GM12878 (cell line): ENCODE measurements around the gene CIRBP. TPM values are rescaled to one million over a fixed set of nuclear protein-coding genes. Genes with fewer than 3 reads are reported as not detected.
A peak's percentile ranks its signal among the peaks of the same experiment; 100 is the strongest.

ENCODE experiments used
- CBX3 ChIP-seq: fragments of 200-600 bp; sonication (generic); IDR thresholded peaks from 2 replicates; pipeline ENCODE4 v1.6.1; 2016; ENCODE audit warnings: low read depth, borderline replicate concordance
- CHD1 ChIP-seq: IDR thresholded peaks from 2 replicates; pipeline ENCODE4 v1.6.1; 2012; ENCODE audit warnings: low read depth, low read length, improper control_type of control experiment
- FOXM1 ChIP-seq: IDR thresholded peaks from 2 replicates; pipeline ENCODE4 v1.6.1; 2012; ENCODE audit warnings: low read depth, mild to moderate bottlenecking, inconsistent platforms, low read length, moderate library complexity
- NFYB ChIP-seq: IDR thresholded peaks from 2 replicates; pipeline ENCODE4 v1.6.1; 2011; ENCODE audit warnings: low read depth, mild to moderate bottlenecking, low read length, improper control_type of control experiment, moderate library complexity; ENCODE audit not compliant: insufficient read depth
- PKNOX1 ChIP-seq: fragments of 450-650 bp; IDR thresholded peaks from 2 replicates; pipeline ENCODE4 v1.6.1; 2016; ENCODE audit warnings: mild to moderate bottlenecking
- RAD21 ChIP-seq: IDR thresholded peaks from 2 replicates; pipeline ENCODE4 v1.6.1; 2011; ENCODE audit warnings: mild to moderate bottlenecking, low read depth, low read length, moderate library complexity; ENCODE audit not compliant: insufficient read depth
- RB1 ChIP-seq: fragments of 450-650 bp; formaldehyde crosslinking; IDR thresholded peaks from 2 replicates; pipeline ENCODE4 v1.6.1; 2017; ENCODE audit warnings: mild to moderate bottlenecking, borderline replicate concordance
- RELB ChIP-seq: fragments of 450-650 bp; IDR thresholded peaks from 2 replicates; pipeline ENCODE4 v1.6.1; 2017; ENCODE audit warnings: low read depth, mild to moderate bottlenecking, moderate library complexity
- RFX5 ChIP-seq: IDR thresholded peaks from 2 replicates; pipeline ENCODE4 v1.6.1; 2011; ENCODE audit warnings: low read depth, low read length, improper control_type of control experiment
- SRF ChIP-seq, 2 experiments: IDR thresholded peaks; 2 replicates each; pipeline ENCODE4 v1.6.1; 2011; ENCODE audit warnings: low read depth in 2 of 2, low read length in 2 of 2, mild to moderate bottlenecking in 1 of 2, moderate library complexity in 1 of 2
- STAT1 ChIP-seq: fragments of 450-650 bp; conservative IDR thresholded peaks from 2 replicates; pipeline ENCODE4 v1.6.1; 2014; ENCODE audit warnings: antibody characterized with exemption, mild to moderate bottlenecking
- SUPT20H ChIP-seq: IDR thresholded peaks from 2 replicates; pipeline ENCODE4 v1.6.1; 2011; ENCODE audit warnings: low read depth, mild to moderate bottlenecking, low read length, moderate library complexity, borderline replicate concordance; ENCODE audit not compliant: control insufficient read depth
- SUZ12 ChIP-seq: fragments of 200-600 bp; sonication (generic); IDR thresholded peaks from one replicate; pipeline ENCODE4 v1.6.1; 2018; ENCODE audit warnings: antibody characterized with exemption, mild to moderate bottlenecking; ENCODE audit not compliant: unreplicated experiment
- TCF3 ChIP-seq: IDR thresholded peaks from 2 replicates; pipeline ENCODE4 v1.6.1; 2012; ENCODE audit warnings: low read depth, mild to moderate bottlenecking, low read length, borderline replicate concordance; ENCODE audit not compliant: insufficient read depth
- USF1 ChIP-seq: IDR thresholded peaks from 2 replicates; pipeline ENCODE4 v1.6.1; 2011; ENCODE audit warnings: borderline replicate concordance, low read depth, mild to moderate bottlenecking, moderate library complexity, mixed read lengths, low read length; ENCODE audit not compliant: insufficient read depth; ENCODE audit errors: extremely low read length
- ZBTB4 ChIP-seq: fragments of 450-650 bp; formaldehyde crosslinking; IDR thresholded peaks from 2 replicates; pipeline ENCODE4 v1.4.0; 2022; ENCODE audit warnings: mild to moderate bottlenecking, moderate library complexity
- ZNF24 ChIP-seq: fragments of 450-650 bp; IDR thresholded peaks from 2 replicates; pipeline ENCODE4 v1.6.1; 2017; ENCODE audit warnings: antibody characterized with exemption, mild to moderate bottlenecking
- polyA plus RNA-seq, 11 experiments: library from polyadenylated mRNA; depleted of rRNA in 4 of 11; unstranded in 6 of 11; stranded (reverse) in 5 of 11; fragments of >200 nt; fragmentation: Nextera tagmentation in 4 of 11; fragmentation: Illumina TruSeq in 1 of 11; extraction: Ambion mirVana in 4 of 11; extraction: Trizol in 1 of 11; gene quantifications; 1 replicate in 1 of 11; 2 replicates in 10 of 11; pipeline versions ENCODE4 v1.2.1 to v1.2.3, GENCODE V29; 2011 to 2016; ENCODE audit warnings: inconsistent platforms in 2 of 11, missing spikeins in 2 of 11, low read depth in 1 of 11
- total RNA-seq, 4 experiments: library from RNA; depleted of rRNA in 3 of 4; stranded (reverse); fragments of >200 nt in 3 of 4; fragmentation: Illumina TruSeq in 1 of 4; extraction: Trizol in 1 of 4; gene quantifications; 2 replicates each; pipeline versions ENCODE4 v1.2.1 to v1.2.3, GENCODE V29; 2013 to 2021
- TF ChIP-seq, protein P1 (sequence below): IDR thresholded peaks from 2 replicates; pipeline ENCODE4 v1.6.1; 2012; ENCODE audit warnings: low read depth, low read length, improper control_type of control experiment

CIRBP gene
- total and polyA plus RNA-seq, 10 of the 15 experiments (the other 5 are each of a cell fraction or from before 2014, with no cell fraction given), result 27.6 to 335 (median 229) TPM

DNA sequence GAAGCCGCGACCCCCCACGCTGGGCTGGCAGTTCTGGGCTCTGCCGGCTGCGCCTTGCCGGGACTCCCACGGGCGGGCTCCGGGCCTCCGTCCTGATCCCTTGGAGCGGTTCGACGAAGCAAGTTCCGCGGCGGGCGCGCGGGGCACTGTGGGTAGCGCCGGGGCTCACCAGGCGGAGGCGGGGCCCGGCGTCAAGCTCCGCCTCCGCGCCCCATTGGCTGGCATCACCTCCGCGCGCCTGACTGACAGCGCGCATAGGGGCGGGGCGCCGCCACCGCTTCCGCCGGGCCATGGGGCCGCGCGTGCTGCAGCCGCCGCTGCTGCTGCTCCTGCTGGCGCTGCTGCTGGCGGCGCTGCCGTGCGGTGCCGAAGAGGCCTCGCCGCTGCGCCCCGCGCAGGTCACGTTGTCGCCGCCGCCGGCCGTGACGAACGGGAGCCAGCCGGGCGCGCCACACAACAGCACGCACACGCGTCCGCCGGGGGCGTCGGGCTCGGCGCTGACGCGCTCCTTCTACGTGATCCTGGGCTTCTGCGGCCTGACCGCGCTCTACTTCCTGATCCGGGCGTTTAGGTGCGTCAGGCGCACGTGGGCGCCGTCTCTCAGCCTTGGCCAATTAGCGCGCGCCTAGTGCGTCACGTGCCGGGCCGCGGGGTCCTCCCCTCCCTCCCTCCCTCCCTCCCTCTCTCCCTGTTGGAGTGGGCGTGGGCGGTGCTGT lies 6.3 kb downstream of the CIRBP start, which contains the start of gene FAM174C (continued):
- TF ChIP-seq ZBTB4 (no peak), CBX3 (no peak), RAD21 (no peak), ZNF24 (peak; percentile 63), USF1 (peak; percentile 98), RFX5 (peak; percentile 50; the same call in 1 of the 2 replicates), TCF3 (0 out of 2 replicates have a peak, but pooled peaks have one; percentile 46), FOXM1 (no peak), SUZ12 (no peak), STAT1 (no peak), PKNOX1 (peak; percentile 96), CHD1 (no peak), NFYB (peak; percentile 79; the same call in 1 of the 2 replicates), RB1 (peak; percentile 85), SUPT20H (no peak), SRF (IDR thresholded peaks at IDR 0.05; ENCODE audit: low read depth in 2 of 2, low read length in 2 of 2) (peak in 1 of 2 experiments; percentile 91), RELB (no peak)
- TF ChIP-seq, protein P1, sequence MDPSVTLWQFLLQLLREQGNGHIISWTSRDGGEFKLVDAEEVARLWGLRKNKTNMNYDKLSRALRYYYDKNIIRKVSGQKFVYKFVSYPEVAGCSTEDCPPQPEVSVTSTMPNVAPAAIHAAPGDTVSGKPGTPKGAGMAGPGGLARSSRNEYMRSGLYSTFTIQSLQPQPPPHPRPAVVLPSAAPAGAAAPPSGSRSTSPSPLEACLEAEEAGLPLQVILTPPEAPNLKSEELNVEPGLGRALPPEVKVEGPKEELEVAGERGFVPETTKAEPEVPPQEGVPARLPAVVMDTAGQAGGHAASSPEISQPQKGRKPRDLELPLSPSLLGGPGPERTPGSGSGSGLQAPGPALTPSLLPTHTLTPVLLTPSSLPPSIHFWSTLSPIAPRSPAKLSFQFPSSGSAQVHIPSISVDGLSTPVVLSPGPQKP, result peak; percentile 48; the same call in 1 of the 2 replicates
